Activated effector memory CD4-positive, alpha-beta T cell treated with anti-CD3 and anti-CD28 coated beads, Interleukin-2, amount 50 U/mL, for 16 hours (primary cell): ENCODE results near the gene CFAP74.

Source experiments
- DNase-seq: peaks from one replicate; pipeline ENCODE4 v3.0.0-alpha.2; 2020

CFAP74 gene, protein sequence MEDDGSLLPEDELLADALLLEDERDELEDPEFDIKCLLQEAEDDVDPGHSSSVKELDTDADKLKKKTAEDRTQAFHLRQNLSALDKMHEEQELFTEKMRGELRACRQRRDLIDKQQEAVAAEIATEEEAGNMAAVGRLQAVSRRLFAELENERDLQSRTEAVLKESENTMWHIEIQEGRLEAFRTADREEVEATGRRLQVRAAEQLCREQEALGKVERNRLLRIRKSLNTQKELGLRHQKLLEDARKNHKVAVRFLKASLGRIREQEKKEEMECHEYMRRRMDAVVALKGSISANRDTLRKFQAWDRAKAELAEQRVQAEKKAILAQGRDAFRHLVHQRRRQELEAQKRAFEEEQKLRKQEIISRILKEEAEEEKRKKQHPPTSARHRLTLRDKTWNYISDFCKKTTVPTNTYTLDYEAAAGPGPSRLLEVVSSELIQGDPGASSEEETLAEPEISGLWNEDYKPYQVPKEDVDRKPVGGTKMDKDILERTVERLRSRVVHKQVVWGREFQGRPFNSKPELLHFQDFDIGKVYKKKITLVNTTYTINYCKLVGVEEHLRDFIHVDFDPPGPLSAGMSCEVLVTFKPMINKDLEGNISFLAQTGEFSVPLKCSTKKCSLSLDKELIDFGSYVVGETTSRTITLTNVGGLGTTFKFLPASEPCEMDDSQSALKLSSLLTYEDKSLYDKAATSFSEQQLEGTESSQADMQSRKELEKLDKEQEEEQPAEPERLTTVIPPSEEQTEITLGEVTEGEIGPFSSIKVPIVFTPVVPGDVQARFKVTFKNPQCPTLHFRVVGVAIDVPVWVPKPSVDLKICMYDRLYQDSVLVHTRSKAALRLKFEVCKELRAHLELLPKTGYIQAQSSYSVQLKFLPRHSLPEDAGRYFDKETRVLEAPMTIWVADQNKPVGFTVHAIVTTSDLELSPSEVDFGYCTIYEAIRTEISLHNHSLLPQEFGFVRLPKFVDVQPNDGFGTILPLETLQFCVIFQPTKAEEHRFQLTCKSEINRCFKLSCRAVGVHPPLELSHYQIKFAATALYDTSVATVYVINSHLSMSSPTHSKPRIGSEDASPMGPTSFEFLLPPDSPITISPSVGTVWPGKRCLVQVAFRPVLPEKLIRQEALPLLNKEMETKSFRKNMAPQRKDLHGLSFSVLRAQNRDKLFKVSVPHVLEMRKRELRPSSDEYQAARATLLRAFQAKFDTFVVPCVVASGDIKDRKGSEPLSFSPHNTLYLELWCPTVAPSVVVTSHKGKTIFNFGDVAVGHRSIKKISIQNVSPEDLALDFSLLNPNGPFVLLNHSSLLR (N-terminal part only)

DNA sequence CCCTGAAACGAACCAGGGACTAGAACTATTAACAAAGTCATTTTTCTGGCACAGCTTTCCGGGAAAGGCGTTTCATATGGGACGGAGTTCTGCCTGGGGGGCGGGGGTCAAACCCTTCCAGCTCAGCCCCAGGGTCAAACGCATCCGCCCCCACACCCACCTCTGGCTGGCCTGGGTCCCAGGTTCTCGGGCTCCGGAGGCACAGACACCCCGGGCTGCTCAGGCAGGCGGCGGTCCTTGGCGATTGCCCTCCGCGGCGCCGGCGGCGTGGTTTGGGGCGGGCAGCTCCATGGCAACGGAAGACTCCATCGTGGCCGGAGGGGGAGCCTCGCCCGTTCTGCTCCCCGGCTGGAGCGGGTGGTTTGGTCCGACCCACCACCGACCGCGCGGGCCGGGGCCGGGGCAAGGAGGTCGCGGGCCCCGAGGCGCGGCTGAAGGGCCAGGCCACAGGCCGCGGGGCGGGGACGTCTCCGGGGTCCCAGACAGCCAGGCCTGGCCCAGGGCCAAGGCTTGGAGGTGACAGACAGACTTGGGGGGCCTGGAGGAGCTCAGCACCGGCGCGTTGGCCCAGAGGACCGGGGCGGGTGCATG, at the start of gene CFAP74:
Gene CFAP74 (minus strand): TSS at position 246 of the 591 bp plus-strand sequence. CDS start 12,830 bp downstream, outside the sequence.
- DNase-seq, result no peak

DNA sequence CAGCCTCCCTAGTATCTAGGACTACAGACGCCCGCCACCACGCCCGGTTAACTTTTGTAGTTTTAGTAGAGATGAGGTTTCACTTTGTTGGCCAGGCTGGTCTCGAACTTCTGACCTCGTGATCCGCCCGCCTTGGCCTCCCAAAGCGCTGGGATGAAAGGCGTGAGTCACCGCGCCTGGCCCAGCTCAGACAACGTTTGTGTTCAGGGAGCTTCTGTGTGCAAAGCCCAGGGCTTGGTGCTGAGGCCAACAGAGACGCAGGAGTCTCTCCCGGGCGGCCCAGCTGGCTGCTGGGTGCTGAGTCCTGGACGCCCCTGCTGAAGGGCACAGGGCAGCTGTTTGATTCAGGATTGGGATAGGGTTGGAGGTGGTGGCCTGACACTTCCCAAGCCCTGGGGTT, 49.6 kb upstream of the CFAP74 start:
- no peak for DNase-seq

DNA sequence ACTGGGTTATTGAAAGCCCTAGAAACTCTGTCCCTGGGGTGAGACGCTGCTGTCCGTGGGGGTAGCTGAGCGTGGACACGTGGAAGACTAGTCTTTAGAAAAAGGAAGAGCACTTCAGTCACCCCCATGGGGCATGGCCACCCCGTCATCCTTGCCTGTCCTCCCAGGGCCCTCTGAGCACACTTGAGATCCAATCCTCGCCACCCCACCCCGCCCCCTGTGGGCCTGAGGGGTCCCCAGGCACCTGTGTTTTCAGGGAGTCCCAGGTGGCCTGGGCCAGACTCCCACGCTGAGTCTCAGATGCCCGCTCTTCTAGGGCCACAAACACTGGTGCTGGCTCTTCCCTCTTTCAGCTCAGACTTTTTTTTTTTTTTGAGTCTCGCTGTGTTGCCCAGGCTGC, 49.2 kb upstream of the CFAP74 start:
- no peak for DNase-seq

DNA sequence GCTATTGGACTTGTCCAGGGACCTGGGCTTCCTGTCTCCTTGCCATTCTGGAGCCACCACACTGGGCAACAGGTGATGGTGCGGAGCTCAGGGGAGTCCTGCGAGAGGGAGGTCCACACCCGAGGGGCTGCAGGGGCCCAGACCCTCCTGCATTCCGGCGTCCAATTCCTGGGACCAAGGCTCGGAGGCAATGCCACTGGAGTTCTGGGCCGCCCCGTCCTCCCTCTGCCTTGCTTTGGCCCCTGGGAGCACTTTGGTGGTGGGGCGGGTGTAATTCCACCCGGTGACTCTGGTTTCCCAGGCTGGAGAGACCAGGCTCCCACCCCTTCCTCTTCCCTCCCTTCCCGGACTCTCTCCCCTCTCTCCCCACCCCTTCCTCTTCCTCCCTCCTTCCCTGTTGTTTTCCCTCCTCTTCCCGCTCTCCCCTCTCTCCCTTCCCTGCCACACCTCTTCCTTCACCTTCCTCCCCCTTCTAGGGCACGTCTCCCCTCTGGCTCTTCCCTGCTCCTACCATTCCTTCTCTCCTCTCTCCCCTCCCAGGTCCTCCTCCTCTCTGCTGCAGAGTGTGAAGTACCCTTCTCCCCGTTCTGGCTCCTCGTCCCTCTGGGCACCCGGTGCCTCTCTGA, 48.6 kb upstream of the CFAP74 start:
- no peak for DNase-seq

DNA sequence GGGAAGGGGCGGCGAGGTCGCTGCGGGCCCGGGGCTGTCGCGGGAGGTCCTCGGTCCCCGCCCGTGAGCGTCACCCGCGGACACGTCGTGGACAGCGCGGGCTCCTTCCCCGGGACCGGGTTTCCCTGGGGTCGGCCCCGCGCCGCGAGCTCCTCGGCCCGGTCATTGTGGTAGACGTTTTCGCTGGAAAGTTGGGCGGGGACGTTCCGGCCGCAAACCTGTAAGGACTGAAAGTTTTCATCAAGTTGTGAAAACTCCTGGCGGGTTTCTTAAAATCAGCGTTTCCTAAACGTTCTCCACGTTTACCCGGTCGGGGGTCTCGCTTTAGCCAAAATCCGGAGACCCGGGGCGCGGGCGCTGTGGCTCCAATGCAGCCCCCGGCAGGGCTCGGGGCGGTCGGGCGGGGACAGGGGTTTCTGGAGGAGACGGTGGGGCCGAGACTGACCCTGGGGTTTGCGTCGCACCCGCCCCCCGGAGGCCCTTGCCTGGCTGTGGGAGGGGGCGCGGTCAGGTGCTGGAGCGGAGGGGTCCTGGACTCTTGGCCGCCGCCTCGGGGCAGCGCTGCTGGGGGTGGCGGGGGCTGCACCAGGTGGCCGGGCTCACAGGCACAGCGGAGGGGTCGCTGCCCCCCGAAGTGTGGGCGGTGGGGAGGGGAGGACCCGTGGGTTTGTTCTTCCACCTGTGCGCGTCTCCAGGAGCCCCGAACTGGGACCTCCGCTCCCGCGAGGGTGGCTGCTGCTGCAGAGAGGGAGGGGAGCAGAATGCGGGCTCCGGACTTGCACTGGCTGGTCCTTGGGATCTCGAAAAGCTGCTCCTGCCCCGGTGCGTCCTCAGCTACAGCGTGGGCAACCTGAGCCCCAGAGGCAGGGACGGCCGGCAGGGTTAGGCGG, 47.5 kb upstream of the CFAP74 start:
- DNase-seq, result no peak

DNA sequence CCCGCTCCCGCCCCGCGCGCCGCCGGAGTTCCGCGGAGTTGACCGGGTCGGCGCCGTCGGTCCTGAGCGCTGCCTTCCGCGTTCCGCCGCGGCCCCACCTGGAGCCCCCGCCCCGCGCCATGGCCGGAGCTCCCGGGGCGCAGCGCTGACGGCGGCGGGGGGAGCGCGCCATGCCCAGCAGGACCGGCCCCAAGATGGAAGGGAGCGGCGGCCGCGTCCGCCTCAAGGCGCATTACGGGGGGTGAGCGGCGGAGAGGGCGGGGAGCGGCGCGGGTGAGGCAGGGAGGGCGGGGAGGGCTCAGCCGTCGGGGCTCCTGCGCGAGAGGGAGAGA, 46.8 kb upstream of the CFAP74 start:
- no peak for DNase-seq

DNA sequence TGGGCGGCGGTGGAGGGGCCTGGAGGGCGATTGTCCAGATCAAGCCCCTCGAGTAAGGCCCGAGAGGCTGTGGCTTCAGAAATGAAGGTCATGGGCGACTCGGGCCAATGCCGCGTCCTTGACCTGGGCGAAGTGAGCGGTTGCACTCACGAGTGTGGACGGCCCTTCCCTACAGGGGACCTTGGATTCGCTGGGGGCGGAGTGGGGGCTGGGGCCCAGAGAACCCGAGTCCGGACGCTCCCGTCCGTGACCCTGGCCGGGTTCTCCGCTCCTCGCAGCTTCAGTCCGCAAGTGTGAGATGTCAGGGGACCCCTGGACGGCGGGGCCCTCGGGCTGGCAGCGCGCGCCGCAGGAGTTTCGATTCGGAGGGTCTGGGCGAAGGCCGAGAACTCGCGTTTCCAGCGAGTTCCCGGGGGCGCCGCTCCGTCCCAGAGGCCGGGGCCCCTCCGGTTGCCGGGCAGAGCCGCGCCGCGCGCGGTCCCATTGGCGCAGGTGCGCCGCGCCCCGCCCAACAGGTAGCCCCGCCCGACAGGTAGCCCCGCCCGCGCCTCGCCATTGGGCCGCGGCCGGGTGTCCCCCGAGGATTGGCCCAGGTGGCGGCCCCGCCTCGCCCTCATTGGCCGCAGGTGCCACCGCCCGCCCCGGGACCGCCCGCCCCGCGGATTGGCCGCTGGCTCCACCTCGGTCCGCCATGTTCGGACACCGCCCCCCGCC, 46.3 kb upstream of the CFAP74 start, which contains the start of gene PRKCZ:
Gene PRKCZ (plus strand): TSS at position 694 of the 714 bp plus-strand sequence. CDS start 220 bp downstream, outside the sequence.
- DNase-seq, result peak; percentile 98

DNA sequence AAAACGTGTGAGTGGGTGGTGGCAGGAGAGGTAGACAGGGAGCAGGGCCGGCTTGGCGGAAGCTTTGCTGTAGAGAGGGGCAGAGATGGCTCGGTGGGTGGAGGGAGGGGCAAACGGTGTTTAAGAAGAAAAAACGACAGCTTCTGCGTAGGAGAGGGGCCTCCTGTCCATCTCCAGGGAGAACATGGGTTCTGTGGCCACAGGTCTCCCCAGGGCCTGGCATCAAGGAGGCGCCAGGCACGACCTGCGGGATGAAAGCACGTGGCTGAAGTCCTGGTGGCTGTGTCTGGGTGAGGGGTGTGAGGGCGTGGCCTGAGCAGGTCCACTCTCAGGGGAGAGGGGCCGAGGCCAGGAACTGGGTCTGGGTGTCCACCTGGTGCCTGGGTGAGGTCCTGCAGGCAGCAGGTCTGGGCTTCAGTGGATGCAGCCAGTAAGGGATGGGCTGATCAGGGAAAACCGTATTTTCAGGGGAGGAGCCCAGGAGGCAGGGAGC, 45.7 kb upstream of the CFAP74 start:
- no peak for DNase-seq

DNA sequence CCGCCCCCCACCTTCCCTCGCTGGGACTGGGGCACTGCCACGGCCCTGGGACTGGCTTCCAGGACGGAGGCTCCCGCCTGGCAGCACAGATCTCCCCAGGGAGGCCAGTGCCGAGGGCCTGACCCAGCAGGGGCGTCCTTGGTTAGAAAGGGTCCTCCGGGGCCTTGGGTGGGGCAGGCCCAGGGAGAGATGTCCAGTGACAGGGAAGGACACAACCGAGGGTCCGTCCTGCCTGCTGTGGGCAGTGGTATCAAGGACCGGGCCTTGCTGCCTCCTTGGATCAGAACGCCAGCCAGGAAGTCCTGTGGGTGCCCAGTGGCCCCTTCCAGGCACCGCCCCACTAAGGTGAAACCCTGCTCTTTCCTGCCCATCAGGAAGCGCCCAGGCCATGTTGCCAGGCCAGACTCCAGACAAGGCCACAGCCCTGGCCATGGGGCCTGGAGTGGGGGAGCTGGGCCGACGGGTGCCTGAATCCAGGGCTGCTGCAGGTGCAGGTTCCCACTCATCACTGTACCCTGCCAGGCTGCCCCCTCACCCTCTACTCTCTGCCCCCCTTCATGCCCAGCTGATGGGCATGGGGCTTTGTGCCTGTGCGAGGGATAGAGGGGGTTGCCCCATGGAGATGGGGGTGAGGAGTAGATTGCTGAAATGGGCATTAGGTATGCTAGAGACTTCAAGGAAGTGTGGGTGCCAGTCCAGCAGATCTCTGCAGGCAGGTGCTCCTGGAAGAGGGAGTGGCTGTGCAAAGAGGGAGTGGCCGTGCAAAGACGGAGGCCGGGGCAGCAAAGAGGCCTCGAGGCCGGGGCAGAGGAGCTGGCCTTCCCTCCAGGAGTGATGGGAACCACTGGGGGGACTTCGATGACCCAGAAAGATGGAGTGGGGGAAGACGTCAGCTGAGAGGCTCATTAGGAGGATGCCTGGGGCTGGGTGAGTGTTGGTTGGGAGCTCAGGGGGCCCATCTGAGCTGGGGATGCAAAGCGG, 44.5 kb upstream of the CFAP74 start:
- no peak for DNase-seq

DNA sequence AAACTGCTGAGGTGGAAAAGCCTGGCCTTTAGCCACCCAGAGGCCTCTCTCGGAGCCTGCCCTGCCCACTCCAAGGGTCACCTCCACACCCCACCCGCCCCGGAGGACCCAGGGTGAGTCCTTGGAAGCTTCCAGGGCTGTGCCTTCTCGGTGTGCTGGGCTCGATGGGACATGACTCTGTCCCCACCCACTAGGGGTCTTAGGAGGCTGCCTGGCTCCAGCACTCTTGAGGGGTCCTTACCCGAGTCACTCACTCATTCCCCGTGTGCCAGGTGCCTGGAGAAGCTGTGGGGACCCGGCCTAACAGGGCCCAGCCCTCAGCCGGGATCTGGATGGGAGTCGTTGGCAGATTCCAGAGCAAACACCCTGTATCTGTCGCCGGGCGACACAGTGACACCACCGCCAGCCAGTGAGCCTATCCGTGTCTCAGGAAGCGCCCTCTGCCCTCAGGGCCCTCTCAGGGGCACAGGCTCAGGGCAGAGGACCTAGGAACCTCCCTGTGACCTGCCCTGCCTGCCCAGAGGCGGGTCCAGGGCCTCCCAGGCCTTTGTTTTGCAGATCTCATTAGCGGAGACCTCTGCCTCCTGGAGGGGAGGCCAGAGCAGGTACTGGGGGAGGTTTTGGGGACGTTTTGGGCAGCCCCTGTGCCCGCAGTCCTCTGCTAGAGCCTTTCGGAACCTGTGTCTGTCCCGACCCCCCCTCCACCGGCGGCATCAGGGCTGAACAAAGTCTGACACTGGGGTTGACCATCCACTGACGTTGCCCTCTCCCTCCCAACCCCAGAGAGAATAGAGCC, 43.6 kb upstream of the CFAP74 start:
- no peak for DNase-seq

DNA sequence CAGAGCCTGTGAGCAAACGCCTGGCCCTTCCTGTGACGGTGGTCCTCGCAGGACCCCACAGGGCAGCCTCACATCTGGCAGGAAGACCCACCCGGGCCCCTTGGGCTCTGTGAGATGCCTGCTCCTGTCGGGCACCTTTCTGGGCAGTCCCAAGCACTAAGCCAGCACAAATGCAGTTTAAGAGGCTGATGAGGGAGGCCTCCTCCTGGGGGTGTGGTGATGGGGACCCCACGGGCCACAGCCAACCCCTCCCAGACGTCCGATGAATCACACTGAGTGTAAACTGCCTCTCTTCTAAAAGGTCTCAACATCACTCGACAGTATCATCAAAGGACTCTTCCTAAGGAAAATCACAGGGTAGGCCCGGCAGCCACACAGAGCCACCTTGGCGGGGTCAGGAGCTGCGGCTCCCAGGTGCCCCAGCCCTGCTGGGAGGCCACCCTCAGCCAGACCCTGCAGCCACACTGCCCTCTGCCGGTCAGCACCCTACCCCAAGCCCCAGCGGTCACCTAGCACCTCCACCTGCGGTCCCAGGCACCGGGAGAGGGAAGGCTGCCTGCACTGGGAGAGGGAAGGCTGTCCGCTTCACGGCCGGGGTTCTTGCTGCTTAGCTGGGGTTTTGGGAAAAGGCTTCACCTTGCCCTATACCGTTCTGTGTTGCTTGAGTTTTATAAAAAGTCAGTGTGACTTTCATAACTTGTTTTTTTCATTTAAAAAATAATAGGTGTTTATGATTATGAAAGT, 42.8 kb upstream of the CFAP74 start:
- DNase-seq, result peak; percentile 79

DNA sequence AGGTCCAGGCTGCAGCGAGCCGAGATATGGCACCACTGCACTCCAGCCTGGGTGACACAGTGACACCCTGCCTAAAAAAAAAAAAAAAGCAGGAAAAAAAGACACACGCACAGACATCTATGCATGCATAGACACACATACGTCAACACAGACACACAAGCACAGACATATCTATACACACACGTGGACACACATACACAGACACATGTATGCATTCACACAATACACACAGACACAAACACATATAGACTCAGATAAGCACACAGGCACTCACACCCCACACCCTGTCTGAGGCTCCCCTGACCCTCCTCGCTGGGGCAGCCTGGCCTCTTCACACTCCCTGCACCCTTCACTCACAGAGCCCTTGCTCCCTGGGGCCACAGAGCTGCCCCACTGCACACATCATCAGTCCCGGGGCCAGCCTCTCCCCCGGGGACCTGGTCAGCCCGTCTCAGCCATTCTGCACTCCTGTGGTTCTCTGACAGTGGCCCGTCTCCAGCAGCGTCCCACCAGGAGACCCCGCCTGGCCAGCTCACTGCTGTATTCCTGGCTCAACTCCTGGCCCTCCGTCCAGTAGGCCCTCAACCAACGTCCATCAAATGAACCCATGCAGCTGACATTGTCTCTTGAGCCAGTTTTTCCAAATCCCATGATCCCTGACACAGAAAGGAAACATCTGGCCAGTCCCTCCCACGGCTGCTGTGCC, 42.0 kb upstream of the CFAP74 start:
- DNase-seq, result no peak

DNA sequence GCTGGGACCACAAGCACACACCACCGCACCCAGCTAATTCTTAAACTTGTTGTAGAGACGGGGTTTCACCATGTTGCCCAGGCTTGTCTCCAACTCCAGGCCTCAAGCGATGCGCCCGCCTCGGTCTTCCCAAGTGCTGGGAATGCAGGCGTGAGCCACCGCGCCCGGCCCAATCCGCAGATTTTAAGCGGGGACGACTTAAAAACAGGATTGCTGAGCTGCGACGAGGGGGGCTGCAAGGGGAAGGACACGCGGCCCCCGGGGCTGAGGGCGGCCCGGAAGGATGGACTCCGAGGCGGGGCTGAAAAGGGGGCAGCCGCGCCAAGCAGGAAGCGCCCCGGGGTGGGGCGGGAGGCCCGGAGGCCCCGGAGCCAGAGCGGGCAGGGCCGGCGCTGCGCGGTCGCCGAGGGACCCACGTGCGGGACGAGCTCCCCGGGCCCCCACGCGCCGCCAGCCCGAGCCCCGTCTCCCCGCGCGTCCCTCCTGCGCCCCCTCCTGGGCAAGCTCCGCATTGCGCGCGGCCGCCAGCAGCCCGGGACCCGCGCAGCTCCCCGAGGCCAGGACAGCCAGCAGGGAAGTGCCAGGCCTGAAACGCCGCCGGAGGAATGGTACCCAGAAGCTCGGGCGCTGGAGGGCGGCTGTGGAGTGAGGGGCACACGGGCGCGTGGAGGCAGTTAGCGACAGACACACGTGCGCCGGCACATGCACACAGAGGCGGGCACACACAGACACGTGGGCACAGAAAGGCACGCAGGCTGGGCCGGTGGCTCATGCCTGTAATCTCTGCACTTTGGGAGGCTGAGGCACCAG, 41.1 kb upstream of the CFAP74 start:
- DNase-seq, result peak; percentile 93

DNA sequence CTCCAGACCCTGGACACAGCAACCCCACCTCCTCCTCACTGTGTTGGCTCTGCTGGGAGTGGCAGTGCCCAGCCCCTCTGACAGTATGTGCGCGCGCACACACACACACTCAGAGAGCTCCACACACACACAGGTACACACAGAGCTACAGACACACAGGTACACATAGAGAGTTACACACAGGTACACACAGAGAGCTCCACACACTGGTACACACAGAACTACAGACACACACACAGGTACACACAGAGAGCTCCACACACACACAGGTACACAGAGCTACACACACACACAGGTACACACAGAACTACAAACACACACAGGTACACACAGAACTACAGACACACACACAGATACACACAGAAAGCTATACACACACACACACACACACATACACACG, 40.3 kb upstream of the CFAP74 start:
- no peak for DNase-seq
